Fibroblast of lung (primary cell): Measurements from ENCODE around the gene VKORC1L1.
"Not testable (repeated sequence)": the region's sequence is repeated elsewhere in the genome, so short reads cannot be mapped to it uniquely, and the experiment has no call there.

ENCODE experiments used
- CTCF ChIP-seq, 2 donors: IDR thresholded peaks in 1 of 2; conservative IDR thresholded peaks in 1 of 2; 1 replicate in 1 of 2; 2 replicates in 1 of 2; pipeline ENCODE4 v1.5.1; 2011 to 2012; ENCODE audit warnings: low read length in 2 of 2, control low read depth in 1 of 2, inconsistent platforms in 1 of 2, low read depth in 1 of 2, mild to moderate bottlenecking in 1 of 2
- EZH2 ChIP-seq: IDR thresholded peaks from 2 replicates; pipeline ENCODE4 v1.5.1; 2012; ENCODE audit warnings: low read length, control low read depth, mild to moderate bottlenecking; ENCODE audit errors: missing control alignments

GRCh38 chr7:65869312-65869711, 3.6 kb upstream of the VKORC1L1 start:
- not testable (repeated sequence) for TF ChIP-seq CTCF (conservative IDR thresholded peaks at IDR 0.05 in 1 of 2, IDR thresholded peaks at IDR 0.05 in 1 of 2; ENCODE audit: low read depth in 1 of 2, low read length in 2 of 2); EZH2
